ENCODE data around the gene MIGA1. TPM values are rescaled to one million over a fixed set of nuclear protein-coding genes. Genes with fewer than 3 reads are reported as not detected.
A peak's percentile ranks its signal among the peaks of the same experiment; 100 is the strongest.

The MIGA1 gene
- total RNA-seq, 1 experiment from 2014 or later, result 13.2 TPM

DNA sequence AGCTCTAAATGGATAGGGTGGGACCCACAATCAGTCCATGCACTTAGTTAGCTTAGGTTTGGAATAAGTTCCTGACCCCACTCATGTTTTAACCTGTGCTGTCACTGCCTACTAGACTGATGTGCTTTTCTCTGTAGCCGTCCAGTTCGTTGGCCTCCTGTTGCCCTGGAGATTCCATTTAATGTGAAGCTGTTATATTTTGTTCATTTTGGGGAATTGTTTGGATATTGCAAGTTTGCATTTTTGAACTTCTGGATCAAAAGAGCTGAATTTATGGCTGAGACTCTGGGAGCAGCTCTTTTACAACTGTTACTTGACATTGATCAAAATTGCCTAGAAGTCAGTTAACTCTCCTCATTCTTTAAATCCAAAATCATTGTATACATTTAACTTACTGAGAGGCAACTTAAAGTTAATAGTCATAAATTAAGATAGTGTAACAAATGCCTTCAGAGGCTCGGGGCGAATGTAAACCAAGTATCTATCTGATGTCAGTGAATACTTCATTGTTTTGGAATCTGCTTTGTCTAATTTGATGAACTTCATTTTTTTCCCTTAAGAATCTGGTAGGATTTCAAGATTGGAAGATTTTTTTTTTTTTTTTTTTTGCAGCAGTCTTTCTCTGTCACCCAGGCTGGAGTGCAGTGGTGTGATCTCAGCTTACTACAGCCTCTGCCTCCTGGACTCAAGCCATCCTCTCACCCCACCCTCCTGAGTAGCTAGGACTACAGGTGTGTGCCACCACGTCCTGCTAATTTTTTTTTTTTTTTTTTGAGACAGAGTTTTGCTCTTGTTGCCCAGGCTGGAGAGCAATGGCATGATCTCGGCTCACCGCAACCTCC, 38.1 kb downstream of the MIGA1 start:
- CTCF ChIA-PET, result interaction anchor here (0.9 to 3.1 kb wide), 3 partner anchors 8 to 297 kb away, joined by 3 to 12 read pairs (median 3); no protein-coding TSS in a partner anchor

GRCh38 chr1:77820121-77820520, 40.7 kb downstream of the MIGA1 start:
- Mint-ChIP-seq H3K4me1 (ENCODE audit: insufficient read depth, unreplicated experiment) (peaks cover 6% of the 10 kb centered on the region), H3K9me3 (ENCODE audit: unreplicated experiment) (no peaks in the 10 kb centered on the region)
- intact Hi-C loops (cut with micrococcal nuclease), result no loop called here

More for the DNA sequence above, 38.1 kb downstream of the MIGA1 start:
- Mint-ChIP-seq H3K9me3 (ENCODE audit: unreplicated experiment) (no peaks in the 10 kb centered on the region), H3K27me3 (ENCODE audit: insufficient read depth, unreplicated experiment) (no peaks in the 10 kb centered on the region), H3K4me3 (ENCODE audit: unreplicated experiment) (no peak overlapping the region), H3K36me3 (ENCODE audit: insufficient read depth, unreplicated experiment) (peaks cover 76% of the 10 kb centered on the region), H3K4me1 (ENCODE audit: insufficient read depth, unreplicated experiment) (no peaks in the 10 kb centered on the region), H3K27ac (ENCODE audit: low read depth, unreplicated experiment) (peak overlapping the region; percentile 77)
- no peak for DNase-seq (ENCODE audit: unreplicated experiment)
- no TSS peak for BruUV-seq (replicated peaks)
- TF ChIP-seq, protein P1, sequence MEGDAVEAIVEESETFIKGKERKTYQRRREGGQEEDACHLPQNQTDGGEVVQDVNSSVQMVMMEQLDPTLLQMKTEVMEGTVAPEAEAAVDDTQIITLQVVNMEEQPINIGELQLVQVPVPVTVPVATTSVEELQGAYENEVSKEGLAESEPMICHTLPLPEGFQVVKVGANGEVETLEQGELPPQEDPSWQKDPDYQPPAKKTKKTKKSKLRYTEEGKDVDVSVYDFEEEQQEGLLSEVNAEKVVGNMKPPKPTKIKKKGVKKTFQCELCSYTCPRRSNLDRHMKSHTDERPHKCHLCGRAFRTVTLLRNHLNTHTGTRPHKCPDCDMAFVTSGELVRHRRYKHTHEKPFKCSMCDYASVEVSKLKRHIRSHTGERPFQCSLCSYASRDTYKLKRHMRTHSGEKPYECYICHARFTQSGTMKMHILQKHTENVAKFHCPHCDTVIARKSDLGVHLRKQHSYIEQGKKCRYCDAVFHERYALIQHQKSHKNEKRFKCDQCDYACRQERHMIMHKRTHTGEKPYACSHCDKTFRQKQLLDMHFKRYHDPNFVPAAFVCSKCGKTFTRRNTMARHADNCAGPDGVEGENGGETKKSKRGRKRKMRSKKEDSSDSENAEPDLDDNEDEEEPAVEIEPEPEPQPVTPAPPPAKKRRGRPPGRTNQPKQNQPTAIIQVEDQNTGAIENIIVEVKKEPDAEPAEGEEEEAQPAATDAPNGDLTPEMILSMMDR (IDR thresholded peaks at IDR 0.05; ENCODE audit: unreplicated experiment), result no peak
- POLR2A ChIA-PET, result interaction anchor here (0.9 to 1.4 kb wide), 2 partner anchors 59 to 65 kb away, joined by 3 to 4 read pairs; no protein-coding TSS in a partner anchor
- intact Hi-C loops (cut with micrococcal nuclease), result no loop called here

DNA sequence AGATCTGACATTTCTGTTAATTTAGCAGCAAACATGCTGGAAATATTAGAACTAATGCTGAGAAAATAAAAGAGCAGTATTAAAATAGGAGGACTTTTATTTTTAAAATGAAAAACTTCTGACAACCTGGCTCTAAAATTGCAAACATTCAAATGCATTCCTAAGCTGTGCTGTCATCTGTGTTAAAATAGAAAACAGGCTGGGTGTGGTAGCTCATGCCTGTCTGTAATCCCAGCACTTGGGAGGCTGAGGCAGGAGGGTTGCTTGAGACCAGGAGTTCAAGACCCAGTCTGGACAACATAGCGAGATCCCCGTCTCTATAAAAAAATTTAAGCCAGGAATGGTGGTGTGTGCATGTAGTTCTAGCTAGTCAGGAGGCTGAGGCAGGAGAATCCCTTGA, 44.6 kb downstream of the MIGA1 start:
- Mint-ChIP-seq H3K4me1 (ENCODE audit: insufficient read depth, unreplicated experiment) (peaks cover 6% of the 10 kb centered on the region), H3K4me3 (ENCODE audit: unreplicated experiment) (no peak overlapping the region), H3K9me3 (ENCODE audit: unreplicated experiment) (no peaks in the 10 kb centered on the region), H3K36me3 (ENCODE audit: insufficient read depth, unreplicated experiment) (peaks cover 44% of the 10 kb centered on the region), H3K27me3 (ENCODE audit: insufficient read depth, unreplicated experiment) (no peaks in the 10 kb centered on the region), H3K27ac (ENCODE audit: low read depth, unreplicated experiment) (peak overlapping the region; percentile 57)
- intact Hi-C loops (cut with micrococcal nuclease), result no loop called here
- DNase-seq (ENCODE audit: unreplicated experiment), result peak; percentile 49
- ChIA-PET POLR2A (interaction anchor here (0.6 to 4.1 kb wide), 9 partner anchors 9 to 76 kb away, joined by 3 to 42 read pairs (median 6); partner anchors contain the start of genes NEXN and USP33), CTCF (interaction anchor here (0.6 to 4.4 kb wide), 11 partner anchors 9 to 347 kb away, joined by 3 to 24 read pairs (median 3); no protein-coding TSS in a partner anchor)
- TF ChIP-seq, protein P1 (IDR thresholded peaks at IDR 0.05; ENCODE audit: unreplicated experiment), result no peak
- BruUV-seq (replicated peaks), result no TSS peak

More at GRCh38 chr1:77820121-77820520, 40.7 kb downstream of the MIGA1 start:
- DNase-seq (ENCODE audit: unreplicated experiment), result no peak
- no TSS peak for BruUV-seq (replicated peaks)
- peaks cover 73% of the 10 kb centered on the region for H3K36me3 Mint-ChIP-seq (ENCODE audit: insufficient read depth, unreplicated experiment)
- no peak overlapping the region for H3K4me3 Mint-ChIP-seq (ENCODE audit: unreplicated experiment)
- peak overlapping the region; percentile 75 for H3K27ac Mint-ChIP-seq (ENCODE audit: low read depth, unreplicated experiment)
- CTCF ChIA-PET, result interaction anchor here (0.6 to 1.2 kb wide), 2 partner anchors 82 to 88 kb away, joined by 3 to 4 read pairs; no protein-coding TSS in a partner anchor
- TF ChIP-seq, protein P1 (IDR thresholded peaks at IDR 0.05; ENCODE audit: unreplicated experiment), result no peak
- H3K27me3 Mint-ChIP-seq (ENCODE audit: insufficient read depth, unreplicated experiment), result no peaks in the 10 kb centered on the region
- POLR2A ChIA-PET, result no interaction called here

DNA sequence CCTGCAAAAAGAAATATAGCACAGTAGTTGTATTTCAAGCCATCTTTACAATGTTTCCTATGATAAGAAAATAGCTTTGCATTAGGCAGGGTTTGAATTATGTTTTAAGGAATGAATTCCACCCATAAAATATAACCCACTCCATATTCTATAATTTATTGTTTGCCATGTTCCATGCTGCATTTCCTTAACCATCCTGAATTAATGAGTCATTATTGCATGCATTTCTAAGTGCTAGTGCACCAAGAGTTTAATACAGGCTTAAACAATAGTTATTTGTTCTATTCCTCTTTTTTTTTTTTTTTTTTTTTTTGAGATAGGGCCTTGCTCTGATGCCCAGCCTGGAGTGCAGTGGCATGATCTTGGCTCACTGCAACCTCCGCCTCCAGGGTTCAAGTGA, 45.2 kb downstream of the MIGA1 start:
- TF ChIP-seq, protein P1 (IDR thresholded peaks at IDR 0.05; ENCODE audit: unreplicated experiment), result no peak
- intact Hi-C loops (cut with micrococcal nuclease), result loop anchor here (1.0 kb wide), 2 partner anchors 76 to 290 kb away; no protein-coding TSS in a partner anchor
- no peaks in the 10 kb centered on the region for H3K9me3 Mint-ChIP-seq (ENCODE audit: unreplicated experiment)
- peak overlapping the region; percentile 90 for H3K27ac Mint-ChIP-seq (ENCODE audit: low read depth, unreplicated experiment)
- H3K4me1 Mint-ChIP-seq (ENCODE audit: insufficient read depth, unreplicated experiment), result peaks cover 6% of the 10 kb centered on the region
- H3K36me3 Mint-ChIP-seq (ENCODE audit: insufficient read depth, unreplicated experiment), result peaks cover 40% of the 10 kb centered on the region
- H3K27me3 Mint-ChIP-seq (ENCODE audit: insufficient read depth, unreplicated experiment), result no peaks in the 10 kb centered on the region
- no TSS peak for BruUV-seq (replicated peaks)
- DNase-seq (ENCODE audit: unreplicated experiment), result no peak
- ChIA-PET CTCF (interaction anchor here (0.6 to 4.4 kb wide), 11 partner anchors 10 to 346 kb away, joined by 3 to 24 read pairs (median 3); no protein-coding TSS in a partner anchor), POLR2A (interaction anchor here (0.6 to 4.1 kb wide), 12 partner anchors 10 to 181 kb away, joined by 3 to 42 read pairs (median 6); partner anchors contain the start of genes FUBP1, NEXN and USP33)
- peak overlapping the region; percentile 29 for H3K4me3 Mint-ChIP-seq (ENCODE audit: unreplicated experiment)

All from MCF 10A (cell line).